Neural cell (in vitro differentiated cells): ENCODE results near the gene TMEM117. TPM values are rescaled to one million over a fixed set of nuclear protein-coding genes. Genes with fewer than 3 reads are reported as not detected.

ENCODE experiments used
- H2AFZ ChIP-seq: fragments of 200-600, 300-800 bp; sonication (generic), shearing (Covaris generic); 2 replicates; pipeline ENCODE4 v1.6.0; 2014; ENCODE audit warnings: low read depth, mild to moderate bottlenecking, antibody characterized with exemption, low read length, moderate library complexity
- H3F3A ChIP-seq: fragments of 200-600 bp; shearing (Covaris generic); 2 replicates; pipeline ENCODE4 v1.6.1; 2016; ENCODE audit warnings: mild to moderate bottlenecking, moderate library complexity, mixed read lengths, antibody characterized with exemption, low read length; ENCODE audit not compliant: insufficient read depth, poor library complexity, severe bottlenecking
- H3K27ac ChIP-seq: fragments of 200-600, 300-800 bp; sonication (generic), shearing (Covaris generic); 2 replicates; pipeline ENCODE4 v1.5.1; 2014; ENCODE audit warnings: mild to moderate bottlenecking, low read length, moderate library complexity
- H3K27me3 ChIP-seq: fragments of 300-800, 200-600 bp; sonication (generic), shearing (Covaris generic); 2 replicates; pipeline ENCODE4 v1.6.0; 2014; ENCODE audit warnings: mild to moderate bottlenecking, low read depth, low read length, moderate library complexity; ENCODE audit not compliant: insufficient read depth
- H3K36me3 ChIP-seq: fragments of 300-800, 200-600 bp; sonication (generic), shearing (Covaris generic); 2 replicates; pipeline ENCODE4 v1.5.1; 2014; ENCODE audit warnings: mild to moderate bottlenecking, antibody characterized with exemption, low read length, moderate library complexity; ENCODE audit not compliant: insufficient read depth
- H3K4me2 ChIP-seq: fragments of 300-800, 200-600 bp; sonication (generic), shearing (Covaris generic); 2 replicates; pipeline ENCODE4 v1.6.0; 2014; ENCODE audit warnings: mild to moderate bottlenecking, low read length
- H3K4me3 ChIP-seq: fragments of 300-800, 200-600 bp; sonication (generic), shearing (Covaris generic); 2 replicates; pipeline ENCODE4 v1.5.1; 2014; ENCODE audit warnings: mild to moderate bottlenecking, low read length, moderate library complexity
- H3K79me2 ChIP-seq: fragments of 200-600 bp; shearing (Covaris generic); replicated peaks from 2 replicates; pipeline ENCODE4 v1.6.0; 2014; ENCODE audit warnings: mild to moderate bottlenecking, low read length, moderate library complexity; ENCODE audit not compliant: insufficient read depth
- H3K9ac ChIP-seq: fragments of 300-800, 200-600 bp; sonication (generic), shearing (Covaris generic); 2 replicates; pipeline ENCODE4 v1.6.1; 2016; ENCODE audit warnings: mild to moderate bottlenecking, low read length, mixed read lengths
- H3K9me2 ChIP-seq: fragments of 200-600 bp; shearing (Covaris generic); 2 replicates; pipeline ENCODE4 v1.6.1; 2016; ENCODE audit warnings: mild to moderate bottlenecking, low read length, mixed read lengths; ENCODE audit not compliant: insufficient read depth
- H3K9me3 ChIP-seq: fragments of 200-600, 300-800 bp; sonication (generic), shearing (Covaris generic); 2 replicates; pipeline ENCODE4 v1.6.1; 2016; ENCODE audit warnings: mild to moderate bottlenecking, mixed run types, low read length, moderate library complexity, mixed read lengths
- H4K20me1 ChIP-seq: fragments of 200-600 bp; shearing (Covaris generic); 2 replicates; pipeline ENCODE4 v1.6.1; 2016; ENCODE audit warnings: mild to moderate bottlenecking, mixed run types; ENCODE audit not compliant: insufficient read depth
- EP300 ChIP-seq: fragments of 450-650 bp; conservative IDR thresholded peaks from 2 replicates; pipeline ENCODE4 v1.6.1; 2014; ENCODE audit warnings: antibody characterized with exemption, mild to moderate bottlenecking, moderate library complexity; ENCODE audit not compliant: poor library complexity, severe bottlenecking
- EZH2 ChIP-seq: fragments of 200-600, 300-800 bp; shearing (Covaris generic), sonication (generic); IDR thresholded peaks from 2 replicates; pipeline ENCODE4 v1.6.1; 2014; ENCODE audit warnings: antibody characterized with exemption, low read length, borderline replicate concordance, mild to moderate bottlenecking; ENCODE audit not compliant: insufficient read depth, poor library complexity, severe bottlenecking
- MXI1 ChIP-seq: fragments of 450-650 bp; conservative IDR thresholded peaks from 2 replicates; pipeline ENCODE4 v1.6.1; 2014; ENCODE audit warnings: antibody characterized with exemption, mild to moderate bottlenecking; ENCODE audit not compliant: poor library complexity, severe bottlenecking
- POLR2AphosphoS5 ChIP-seq: IDR thresholded peaks from 2 replicates; pipeline ENCODE4 v1.6.1; 2012
- RAD21 ChIP-seq: fragments of 450-650 bp; conservative IDR thresholded peaks from 2 replicates; pipeline ENCODE4 v1.6.1; 2014; ENCODE audit warnings: antibody characterized with exemption, mild to moderate bottlenecking, moderate library complexity
- SMC3 ChIP-seq: fragments of 450-650 bp; conservative IDR thresholded peaks from 2 replicates; pipeline ENCODE4 v1.6.1; 2014; ENCODE audit warnings: antibody characterized with exemption, mild to moderate bottlenecking, moderate library complexity; ENCODE audit not compliant: poor library complexity
- TAF1 ChIP-seq: IDR thresholded peaks from 2 replicates; pipeline ENCODE4 v1.6.1; 2012; ENCODE audit warnings: low read depth
- polyA plus RNA-seq: library from polyadenylated mRNA; depleted of rRNA; stranded (reverse); fragments of >200 nt; gene quantifications from 2 replicates; pipeline ENCODE4 v1.2.3, GENCODE V29; 2014
- TF ChIP-seq, protein P1 (sequence below): IDR thresholded peaks from 2 replicates; pipeline ENCODE4 v1.6.1; 2012; ENCODE audit warnings: borderline replicate concordance
- TF ChIP-seq, protein P2 (sequence below): fragments of 450-650 bp; IDR thresholded peaks from 2 replicates; pipeline ENCODE4 v1.5.1; 2014; ENCODE audit warnings: antibody characterized with exemption, mild to moderate bottlenecking, moderate library complexity; ENCODE audit not compliant: poor library complexity, severe bottlenecking

The TMEM117 gene
- polyA plus RNA-seq, 1 donor from 2014 or later = 5.3 TPM

DNA sequence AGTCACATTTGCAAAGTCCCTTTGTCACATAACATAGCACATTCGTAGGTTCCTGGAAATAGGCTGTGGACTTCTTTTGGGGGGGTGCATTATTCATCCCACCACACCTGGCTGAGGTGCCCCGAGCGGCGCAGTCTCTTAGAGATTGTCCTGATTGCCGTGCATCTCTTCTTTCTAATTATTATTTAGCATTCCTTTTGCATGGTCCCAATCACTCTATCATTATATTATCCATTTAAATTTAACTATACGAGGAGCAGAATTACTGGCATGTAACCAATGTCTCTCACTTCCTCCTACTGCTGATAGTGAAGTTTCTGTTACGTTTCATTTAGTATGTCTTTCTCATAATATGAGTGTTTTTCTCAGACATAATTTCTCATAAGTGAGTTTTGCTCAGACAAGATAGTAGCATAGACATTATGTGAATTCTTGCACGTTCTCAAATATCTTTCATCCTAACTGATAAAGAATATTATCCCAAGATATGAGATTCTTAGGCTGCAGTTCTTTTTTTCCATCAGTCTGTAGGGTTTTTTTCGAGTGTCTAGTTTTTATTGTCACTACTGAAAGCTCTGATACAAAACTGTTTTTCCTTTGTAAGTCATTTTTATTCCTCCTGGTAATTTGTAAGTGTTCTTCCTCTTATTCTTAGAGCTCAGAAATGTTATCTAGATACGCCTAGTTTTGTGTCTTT is 595.9 kb downstream of the TMEM117 start:
- H3K4me3 ChIP-seq = no peak overlapping the region
- no peaks in the 10 kb centered on the region for H4K20me1 ChIP-seq
- H3K27me3 ChIP-seq = no peaks in the 10 kb centered on the region
- H2AFZ ChIP-seq = no peak overlapping the region
- TF ChIP-seq, protein P1, sequence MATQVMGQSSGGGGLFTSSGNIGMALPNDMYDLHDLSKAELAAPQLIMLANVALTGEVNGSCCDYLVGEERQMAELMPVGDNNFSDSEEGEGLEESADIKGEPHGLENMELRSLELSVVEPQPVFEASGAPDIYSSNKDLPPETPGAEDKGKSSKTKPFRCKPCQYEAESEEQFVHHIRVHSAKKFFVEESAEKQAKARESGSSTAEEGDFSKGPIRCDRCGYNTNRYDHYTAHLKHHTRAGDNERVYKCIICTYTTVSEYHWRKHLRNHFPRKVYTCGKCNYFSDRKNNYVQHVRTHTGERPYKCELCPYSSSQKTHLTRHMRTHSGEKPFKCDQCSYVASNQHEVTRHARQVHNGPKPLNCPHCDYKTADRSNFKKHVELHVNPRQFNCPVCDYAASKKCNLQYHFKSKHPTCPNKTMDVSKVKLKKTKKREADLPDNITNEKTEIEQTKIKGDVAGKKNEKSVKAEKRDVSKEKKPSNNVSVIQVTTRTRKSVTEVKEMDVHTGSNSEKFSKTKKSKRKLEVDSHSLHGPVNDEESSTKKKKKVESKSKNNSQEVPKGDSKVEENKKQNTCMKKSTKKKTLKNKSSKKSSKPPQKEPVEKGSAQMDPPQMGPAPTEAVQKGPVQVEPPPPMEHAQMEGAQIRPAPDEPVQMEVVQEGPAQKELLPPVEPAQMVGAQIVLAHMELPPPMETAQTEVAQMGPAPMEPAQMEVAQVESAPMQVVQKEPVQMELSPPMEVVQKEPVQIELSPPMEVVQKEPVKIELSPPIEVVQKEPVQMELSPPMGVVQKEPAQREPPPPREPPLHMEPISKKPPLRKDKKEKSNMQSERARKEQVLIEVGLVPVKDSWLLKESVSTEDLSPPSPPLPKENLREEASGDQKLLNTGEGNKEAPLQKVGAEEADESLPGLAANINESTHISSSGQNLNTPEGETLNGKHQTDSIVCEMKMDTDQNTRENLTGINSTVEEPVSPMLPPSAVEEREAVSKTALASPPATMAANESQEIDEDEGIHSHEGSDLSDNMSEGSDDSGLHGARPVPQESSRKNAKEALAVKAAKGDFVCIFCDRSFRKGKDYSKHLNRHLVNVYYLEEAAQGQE = no peak
- TF ChIP-seq EP300 (no peak), RAD21 (no peak), TAF1 (no peak)
- H3K9me3 ChIP-seq = no peaks in the 10 kb centered on the region
- H3F3A ChIP-seq = no peaks in the 10 kb centered on the region
- no peaks in the 10 kb centered on the region for H3K79me2 ChIP-seq
- H3K36me3 ChIP-seq = no peaks in the 10 kb centered on the region
- H3K27ac ChIP-seq = no peak overlapping the region
- H3K9ac ChIP-seq = no peak overlapping the region
- no peaks in the 10 kb centered on the region for H3K9me2 ChIP-seq
- H3K4me2 ChIP-seq = no peak overlapping the region

DNA sequence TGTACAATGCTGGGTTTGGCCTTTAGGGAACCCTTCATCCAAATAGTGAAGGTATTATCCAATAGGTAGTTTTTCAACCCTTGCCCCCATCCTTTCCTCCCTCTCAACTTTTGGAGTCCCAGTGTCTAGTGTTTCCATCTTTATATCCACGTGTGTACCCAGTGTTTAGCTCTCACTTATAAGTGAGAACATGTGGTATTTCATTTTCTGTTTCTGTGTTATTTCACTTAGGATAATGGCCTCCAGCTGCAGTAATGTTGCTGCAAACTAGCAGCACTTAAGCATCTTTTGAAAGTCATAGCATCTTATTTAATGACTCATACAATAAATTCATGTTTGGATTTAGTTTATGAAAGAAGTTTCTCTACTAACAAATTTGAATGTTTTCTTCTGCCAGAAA is 597.8 kb downstream of the TMEM117 start:
- H3K36me3 ChIP-seq = no peaks in the 10 kb centered on the region
- no peaks in the 10 kb centered on the region for H3K79me2 ChIP-seq
- no peaks in the 10 kb centered on the region for H3F3A ChIP-seq
- H3K4me3 ChIP-seq = no peak overlapping the region
- no peaks in the 10 kb centered on the region for H3K27me3 ChIP-seq
- no peaks in the 10 kb centered on the region for H4K20me1 ChIP-seq
- H3K27ac ChIP-seq = no peak overlapping the region
- H3K4me2 ChIP-seq = no peak overlapping the region
- no peaks in the 10 kb centered on the region for H3K9me2 ChIP-seq
- H3K9ac ChIP-seq = no peak overlapping the region
- H3K9me3 ChIP-seq = no peaks in the 10 kb centered on the region
- H2AFZ ChIP-seq = no peak overlapping the region
- no peak for TF ChIP-seq EZH2
- no peak for TF ChIP-seq TAF1
- TF ChIP-seq POLR2AphosphoS5 = no peak
- no peak for TF ChIP-seq RAD21
- TF ChIP-seq, protein P1 = no peak
- TF ChIP-seq SMC3 = no peak
- no peak for TF ChIP-seq MXI1
- no peak for TF ChIP-seq EP300
- TF ChIP-seq, protein P2, sequence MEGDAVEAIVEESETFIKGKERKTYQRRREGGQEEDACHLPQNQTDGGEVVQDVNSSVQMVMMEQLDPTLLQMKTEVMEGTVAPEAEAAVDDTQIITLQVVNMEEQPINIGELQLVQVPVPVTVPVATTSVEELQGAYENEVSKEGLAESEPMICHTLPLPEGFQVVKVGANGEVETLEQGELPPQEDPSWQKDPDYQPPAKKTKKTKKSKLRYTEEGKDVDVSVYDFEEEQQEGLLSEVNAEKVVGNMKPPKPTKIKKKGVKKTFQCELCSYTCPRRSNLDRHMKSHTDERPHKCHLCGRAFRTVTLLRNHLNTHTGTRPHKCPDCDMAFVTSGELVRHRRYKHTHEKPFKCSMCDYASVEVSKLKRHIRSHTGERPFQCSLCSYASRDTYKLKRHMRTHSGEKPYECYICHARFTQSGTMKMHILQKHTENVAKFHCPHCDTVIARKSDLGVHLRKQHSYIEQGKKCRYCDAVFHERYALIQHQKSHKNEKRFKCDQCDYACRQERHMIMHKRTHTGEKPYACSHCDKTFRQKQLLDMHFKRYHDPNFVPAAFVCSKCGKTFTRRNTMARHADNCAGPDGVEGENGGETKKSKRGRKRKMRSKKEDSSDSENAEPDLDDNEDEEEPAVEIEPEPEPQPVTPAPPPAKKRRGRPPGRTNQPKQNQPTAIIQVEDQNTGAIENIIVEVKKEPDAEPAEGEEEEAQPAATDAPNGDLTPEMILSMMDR = no peak
